Upper lobe of left lung (tissue), 4 donors: ENCODE results near the gene LRP1B.

ENCODE experiments used
- EP300 ChIP-seq, 4 donors: sonication (generic); formaldehyde crosslinking; IDR thresholded peaks; one replicate each; pipeline ENCODE4 v1.5.1; 2017; ENCODE audit warnings: antibody characterized with exemption in 4 of 4, control low read depth in 2 of 4
- POLR2A ChIP-seq, 4 donors: fragments of 450-650 bp; IDR thresholded peaks; one replicate each; pipeline ENCODE4 v1.5.1; 2016 to 2017; ENCODE audit warnings: antibody characterized with exemption in 4 of 4, mild to moderate bottlenecking in 2 of 4
- POLR2AphosphoS5 ChIP-seq, 2 donors: sonication (generic); formaldehyde crosslinking; IDR thresholded peaks; one replicate each; pipeline ENCODE4 v1.5.1; 2017; ENCODE audit warnings: antibody characterized with exemption in 2 of 2
- TF ChIP-seq, protein P1 (sequence below), 6 experiments: fragments of 450-650 bp in 4 of 6; fragments of 200-600 bp in 2 of 6; sonication (generic) in 2 of 6; IDR thresholded peaks; one replicate each; pipeline ENCODE4 v1.5.1; 2016 to 2019; ENCODE audit warnings: antibody characterized with exemption in 6 of 6

- TF ChIP-seq, protein P1, sequence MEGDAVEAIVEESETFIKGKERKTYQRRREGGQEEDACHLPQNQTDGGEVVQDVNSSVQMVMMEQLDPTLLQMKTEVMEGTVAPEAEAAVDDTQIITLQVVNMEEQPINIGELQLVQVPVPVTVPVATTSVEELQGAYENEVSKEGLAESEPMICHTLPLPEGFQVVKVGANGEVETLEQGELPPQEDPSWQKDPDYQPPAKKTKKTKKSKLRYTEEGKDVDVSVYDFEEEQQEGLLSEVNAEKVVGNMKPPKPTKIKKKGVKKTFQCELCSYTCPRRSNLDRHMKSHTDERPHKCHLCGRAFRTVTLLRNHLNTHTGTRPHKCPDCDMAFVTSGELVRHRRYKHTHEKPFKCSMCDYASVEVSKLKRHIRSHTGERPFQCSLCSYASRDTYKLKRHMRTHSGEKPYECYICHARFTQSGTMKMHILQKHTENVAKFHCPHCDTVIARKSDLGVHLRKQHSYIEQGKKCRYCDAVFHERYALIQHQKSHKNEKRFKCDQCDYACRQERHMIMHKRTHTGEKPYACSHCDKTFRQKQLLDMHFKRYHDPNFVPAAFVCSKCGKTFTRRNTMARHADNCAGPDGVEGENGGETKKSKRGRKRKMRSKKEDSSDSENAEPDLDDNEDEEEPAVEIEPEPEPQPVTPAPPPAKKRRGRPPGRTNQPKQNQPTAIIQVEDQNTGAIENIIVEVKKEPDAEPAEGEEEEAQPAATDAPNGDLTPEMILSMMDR (IDR thresholded peaks at IDR 0.05), result no peak
- no peak for TF ChIP-seq POLR2AphosphoS5 (IDR thresholded peaks at IDR 0.05)
- TF ChIP-seq POLR2A (IDR thresholded peaks at IDR 0.05), result no peak
- no peak for TF ChIP-seq EP300 (IDR thresholded peaks at IDR 0.05)
Measured at GRCh38 chr2:141967980-141968379, 162.8 kb downstream of the LRP1B start.
